Left ventricle myocardium superior (tissue), 1 donor: ENCODE data around the gene TTC9C. TPM values are rescaled to one million over a fixed set of nuclear protein-coding genes. Genes with fewer than 3 reads are reported as not detected.
A peak's percentile ranks its signal among the peaks of the same experiment; 100 is the strongest.
"Not testable (repeated sequence)": the region's sequence is repeated elsewhere in the genome, so short reads cannot be mapped to it uniquely, and the experiment has no call there.

ENCODE experiments used
- ATAC-seq: fragments of 200-7000 bp; cut with Tn5 transposase; one replicate; pipeline ENCODE4 v1.9.1; 2020; ENCODE audit warnings: mild to moderate bottlenecking, moderate library complexity
- DNase-seq: peaks from one replicate; pipeline ENCODE4 v3.0.0-alpha.2; 2020
- intact Hi-C: fragments of 100-400 bp; cut with micrococcal nuclease; formaldehyde crosslinking; loops from one replicate; pipeline ENCODE4 v1.11.0; 2022
- total RNA-seq: library from RNA; stranded (reverse); fragmentation: NEBNext Ultra II Directional; extraction: Animal tissue kit (Norgen Biotek cat#: 25700); gene quantifications from one replicate; pipeline ENCODE4 v1.2.1, GENCODE V29; 2021
- donor health status: DM: no; HTN: yes; CAD: no; lungs with severe emphysema.

TTC9C gene
- total RNA-seq, 1 donor from 2014 or later = 15.1 TPM

DNA sequence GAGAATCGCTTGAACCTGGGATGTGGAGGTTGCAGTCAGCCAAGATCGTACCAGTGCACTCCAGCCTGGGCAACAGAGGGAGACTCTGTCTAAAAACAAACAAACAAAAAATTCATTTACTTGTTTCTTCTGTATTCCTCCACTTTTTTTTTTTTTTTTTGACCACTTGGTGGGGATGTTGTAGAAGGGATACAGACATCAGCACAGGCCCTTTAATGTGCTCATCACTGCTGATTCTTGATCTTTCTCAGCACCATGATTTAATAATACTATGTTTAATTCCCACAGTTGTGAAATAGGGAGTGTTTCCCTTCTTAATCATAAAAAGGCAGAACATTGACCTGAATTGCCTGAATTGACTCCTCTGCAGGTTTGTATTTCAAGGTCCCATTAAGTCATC lies 4.5 kb downstream of the TTC9C start:
- DNase-seq = no peak
- intact Hi-C loops = no loop called here
- ATAC-seq = no peak

GRCh38 chr11:62737196-62737595 lies 8.9 kb downstream of the TTC9C start:
- ATAC-seq = no peak
- intact Hi-C loops = no loop called here
- DNase-seq = no peak

DNA sequence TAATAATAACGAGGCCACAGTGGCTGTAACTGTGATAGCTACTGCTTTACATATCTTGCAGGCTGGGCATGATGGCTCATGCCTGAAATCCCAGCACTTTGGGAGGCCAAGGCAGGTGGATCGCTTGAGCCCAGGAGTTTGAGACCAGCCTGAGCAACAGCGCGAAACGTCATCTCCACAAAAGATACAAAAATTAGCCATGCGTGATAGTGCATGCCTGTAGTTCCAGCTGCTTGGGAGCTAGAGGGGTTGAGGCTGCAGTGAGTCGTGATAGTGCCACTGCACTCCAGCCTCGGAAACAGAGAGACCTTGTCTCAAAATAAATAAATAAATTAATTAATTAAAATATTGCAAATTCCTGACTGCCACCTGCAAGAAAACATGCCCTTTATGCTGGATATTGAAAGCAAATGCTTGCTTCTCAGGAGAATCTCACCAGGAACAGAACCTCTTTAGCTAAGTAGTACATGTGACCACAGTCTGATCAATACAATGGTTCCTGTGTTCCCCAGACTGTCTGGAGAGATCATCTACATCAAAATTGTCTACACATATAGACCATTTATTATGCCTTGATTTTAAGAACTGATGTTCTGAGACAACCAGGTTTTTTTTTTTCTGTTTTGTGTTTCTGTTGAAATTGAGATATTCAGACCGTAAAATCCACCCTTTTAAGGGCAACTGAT lies 19.3 kb downstream of the TTC9C start:
- intact Hi-C loops = no loop called here
- DNase-seq (no peak), ATAC-seq (no peak)

DNA sequence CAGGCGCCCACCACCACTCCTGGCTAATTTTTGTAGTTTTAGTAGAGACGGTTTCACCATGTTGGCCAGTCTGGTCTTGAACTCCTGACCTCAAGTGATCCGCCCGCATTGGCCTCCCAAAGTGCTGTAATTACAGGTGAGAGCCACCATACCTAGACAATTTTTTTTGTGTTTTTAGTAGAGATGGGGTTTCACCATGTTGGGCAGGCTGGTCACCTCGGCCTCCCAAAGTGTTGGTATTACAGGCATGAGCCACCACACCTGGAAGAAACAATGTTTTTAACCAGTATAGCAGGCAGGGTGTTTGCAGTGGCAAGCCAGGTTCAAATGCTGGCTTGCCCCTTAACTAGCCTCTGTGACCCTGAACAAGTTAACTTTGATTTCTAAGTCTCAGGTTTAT lies 21.6 kb downstream of the TTC9C start:
- ATAC-seq, DNase-seq, intact Hi-C loops: not testable (repeated sequence)

DNA sequence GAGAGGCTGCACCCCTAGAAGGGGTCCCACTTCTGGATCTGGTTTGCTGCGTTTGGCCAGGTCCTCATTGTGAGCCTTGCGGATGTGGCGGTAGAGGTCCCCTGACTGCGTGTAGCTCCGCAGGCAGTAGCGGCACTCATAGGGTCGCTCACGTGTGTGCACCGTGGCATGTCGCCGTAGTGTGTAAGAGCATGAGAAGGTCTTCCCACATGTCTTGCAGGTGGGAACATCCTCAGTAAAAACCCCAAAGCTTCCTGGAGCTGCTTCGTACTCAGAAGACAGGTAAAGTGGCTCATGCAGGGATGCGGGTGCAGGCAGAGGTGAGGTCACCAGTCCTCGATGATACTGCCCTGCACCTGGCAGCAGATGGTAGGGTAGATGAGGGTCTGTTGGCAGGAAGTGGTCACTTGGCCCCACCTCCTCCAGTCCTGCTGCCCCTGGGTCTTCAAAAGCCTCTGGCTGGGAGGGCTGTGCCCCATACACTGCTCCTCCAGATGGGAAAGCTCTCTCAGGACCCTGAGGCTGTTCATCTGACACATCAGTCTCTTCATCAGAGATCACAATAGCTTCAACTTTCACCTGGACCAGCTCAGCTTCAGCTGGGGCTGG lies 24.0 kb downstream of the TTC9C start:
- intact Hi-C loops = no loop called here
- DNase-seq (no peak), ATAC-seq (no peak)

- DNase-seq (no peak), ATAC-seq (peak; percentile 1)
- intact Hi-C loops = no loop called here
Observed at GRCh38 chr11:62752994-62753735, 24.9 kb downstream of the TTC9C start.

- intact Hi-C loops = no loop called here
- ATAC-seq (peak; percentile 97), DNase-seq (peak; percentile 95)
Observed at GRCh38 chr11:62753736-62754603, 25.7 kb downstream of the TTC9C start, which contains the start of gene ZBTB3. ZBTB3 (minus strand) TSS chr11:62754160; CDS start chr11:62753664, 496 bp downstream.

- DNase-seq (no peak), ATAC-seq (no peak)
- intact Hi-C loops = no loop called here
Observed at GRCh38 chr11:62755086-62755615, 26.9 kb downstream of the TTC9C start.

GRCh38 chr11:62757846-62758788 lies 29.8 kb downstream of the TTC9C start:
- DNase-seq (no peak), ATAC-seq (no peak)
- intact Hi-C loops = no loop called here

DNA sequence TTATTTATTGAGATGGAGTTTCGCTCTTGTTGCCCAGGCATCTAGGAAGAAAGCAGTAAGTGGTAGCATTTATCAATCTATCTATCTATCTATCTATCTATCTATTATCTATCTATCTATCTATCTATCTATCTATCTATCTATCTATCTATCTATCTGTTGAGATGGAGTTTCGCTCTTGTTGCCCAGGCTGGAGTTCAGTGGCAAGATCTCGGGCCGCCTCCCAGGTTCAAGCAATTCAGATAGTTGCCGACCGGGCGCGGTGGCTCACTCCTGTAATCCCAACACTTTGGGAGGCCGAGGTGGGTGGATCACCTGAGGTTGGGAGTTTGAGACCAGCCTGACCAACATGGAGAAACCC lies 32.6 kb downstream of the TTC9C start:
- intact Hi-C loops, DNase-seq, ATAC-seq: not testable (repeated sequence)

DNA sequence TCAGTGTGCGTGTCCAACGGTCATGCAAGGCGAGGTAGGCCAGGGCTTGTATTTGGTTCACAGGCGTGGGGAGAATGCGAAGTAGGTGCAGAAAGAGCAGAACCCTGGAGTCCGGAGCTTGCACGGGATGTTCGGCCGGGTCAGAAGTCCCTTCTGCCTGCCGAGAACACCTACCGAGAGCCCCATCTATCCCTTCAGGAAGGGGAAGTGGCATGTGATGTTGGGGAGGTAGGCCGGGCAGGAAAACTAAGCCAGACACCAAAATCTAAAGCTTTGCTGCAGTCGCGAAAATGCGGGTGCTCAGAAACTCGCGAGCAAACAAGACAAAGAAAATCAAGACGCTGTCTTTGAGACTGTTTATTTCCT lies 42.5 kb downstream of the TTC9C start:
- intact Hi-C loops = no loop called here
- ATAC-seq (peak; percentile 21), DNase-seq (no peak)

DNA sequence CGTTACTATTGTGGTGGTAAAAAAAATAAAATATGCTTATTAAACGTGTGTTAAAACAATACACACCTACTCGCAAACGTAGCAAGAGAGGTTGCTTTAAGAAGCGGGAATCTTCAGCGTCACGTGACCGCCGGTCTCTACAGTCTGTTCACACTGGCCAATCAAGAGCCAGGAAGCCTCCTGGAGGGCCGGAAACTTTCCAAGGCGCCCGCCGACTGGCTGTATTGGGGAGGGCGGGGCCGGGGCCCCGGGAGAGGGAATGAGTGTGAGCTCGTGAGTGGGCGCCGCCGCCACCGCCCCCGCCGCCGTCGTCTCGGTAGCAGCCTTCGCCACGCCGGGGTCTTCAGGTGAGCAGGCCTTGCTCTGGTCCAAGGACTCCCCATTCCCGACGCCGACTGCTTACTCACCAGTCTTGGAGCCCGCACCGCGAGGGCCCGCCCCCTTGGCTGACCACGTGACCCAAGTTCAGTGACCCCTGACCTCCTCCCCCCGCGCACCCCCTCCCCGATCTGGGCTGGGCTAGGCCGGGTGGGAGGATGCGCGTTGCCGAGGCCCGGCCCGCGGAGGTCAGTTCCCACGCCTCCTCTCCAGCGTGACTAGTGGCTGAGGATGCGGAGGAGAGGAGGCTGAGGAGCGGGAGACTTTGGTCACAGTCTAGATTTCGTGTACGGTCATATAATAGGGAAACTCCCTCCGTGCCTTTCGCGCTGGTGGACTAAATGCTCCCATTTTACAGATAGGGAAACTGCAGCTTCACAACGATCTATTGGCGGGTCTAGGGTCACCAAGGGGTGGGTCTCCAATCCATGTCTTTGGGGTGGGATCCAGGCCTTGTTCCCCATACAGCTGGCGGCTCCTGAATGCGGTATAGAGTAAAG lies 43.1 kb downstream of the TTC9C start, which contains the start of gene TAF6L:
TAF6L (plus strand) TSS at position 253 of the 878 bp plus-strand sequence. CDS start 4,388 bp downstream, outside the sequence.
- DNase-seq = peak; percentile 99
- intact Hi-C loops = no loop called here
- peak; percentile 98 for ATAC-seq

GRCh38 chr11:62774407-62774806 lies 46.1 kb downstream of the TTC9C start:
- no peak for ATAC-seq
- intact Hi-C loops = no loop called here
- no peak for DNase-seq

DNA sequence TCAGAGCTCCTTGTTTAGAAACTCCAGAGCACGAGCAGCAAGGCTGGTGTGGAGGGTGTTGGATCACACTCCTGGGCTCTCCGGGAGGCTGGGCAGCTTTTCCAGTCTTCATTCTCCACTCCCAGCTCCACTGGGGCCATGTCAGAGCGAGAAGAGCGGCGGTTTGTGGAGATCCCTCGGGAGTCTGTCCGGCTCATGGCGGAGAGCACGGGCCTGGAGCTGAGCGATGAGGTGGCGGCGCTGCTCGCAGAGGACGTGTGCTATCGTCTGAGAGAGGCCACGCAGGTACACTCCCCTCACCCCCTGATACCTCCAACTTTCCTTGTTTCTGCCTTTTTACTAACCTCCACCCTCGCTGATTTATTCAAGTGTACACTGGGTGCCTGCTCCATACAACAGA lies 47.4 kb downstream of the TTC9C start:
- ATAC-seq = no peak
- intact Hi-C loops = no loop called here
- DNase-seq = no peak

DNA sequence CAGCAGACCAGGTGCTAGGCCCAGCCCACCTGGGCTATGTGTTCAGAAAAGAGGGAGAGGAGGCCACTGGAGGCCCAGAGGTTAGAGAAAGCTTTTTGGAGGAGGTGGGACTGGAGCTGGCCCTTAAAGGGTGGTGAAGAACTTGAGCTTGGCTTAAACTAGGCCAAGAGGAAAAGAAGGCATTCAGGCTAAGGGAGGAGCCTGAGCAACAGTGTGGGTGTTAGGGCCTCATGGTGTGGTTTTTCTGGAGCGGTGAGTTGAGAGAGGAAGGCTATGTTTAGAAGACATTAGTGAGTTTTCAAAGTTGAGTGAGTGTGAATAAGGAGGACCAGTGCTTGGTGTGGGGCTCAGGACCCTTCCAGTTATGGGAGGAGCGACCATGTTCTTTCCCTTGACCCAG lies 49.1 kb downstream of the TTC9C start:
- intact Hi-C loops = no loop called here
- DNase-seq (no peak), ATAC-seq (no peak)

- intact Hi-C loops = no loop called here
- DNase-seq (no peak), ATAC-seq (no peak)
Observed at GRCh38 chr11:62778441-62778840, 50.2 kb downstream of the TTC9C start.

DNA sequence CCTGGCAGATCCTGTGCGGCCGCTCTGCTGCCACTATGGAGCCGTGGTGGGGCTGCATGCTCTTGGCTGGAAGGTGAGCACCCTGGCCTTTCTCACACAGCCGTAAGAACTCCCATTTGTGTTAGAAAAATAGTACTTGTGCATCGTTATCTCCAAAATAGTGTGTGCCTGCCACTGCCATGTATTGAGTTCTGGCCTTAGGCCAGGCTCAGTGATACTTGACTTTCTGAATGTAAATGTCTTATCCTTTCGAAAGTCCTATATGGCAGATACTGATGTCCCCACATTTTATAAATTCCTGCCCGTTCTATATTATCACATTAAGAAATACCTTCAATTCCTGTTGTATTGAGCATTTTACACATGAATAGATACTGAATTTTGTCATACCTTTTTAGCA lies 54.5 kb downstream of the TTC9C start:
- ATAC-seq (no peak), DNase-seq (no peak)
- intact Hi-C loops = no loop called here
